Left colon (tissue), 2 donors: ENCODE data around the gene TRAPPC4. TPM values are rescaled to one million over a fixed set of nuclear protein-coding genes. Genes with fewer than 3 reads are reported as not detected.
"Not testable (repeated sequence)": the region's sequence is repeated elsewhere in the genome, so short reads cannot be mapped to it uniquely, and the experiment has no call there.

Experiments
- ATAC-seq: fragments of 200-7000 bp; cut with Tn5 transposase; one replicate; pipeline ENCODE4 v1.9.1; 2020; ENCODE audit warnings: mild to moderate bottlenecking, moderate library complexity
- DNase-seq, 2 donors: peaks; one replicate each; pipeline ENCODE4 v3.0.0-alpha.2; 2020
- intact Hi-C, 2 donors: fragments of 100-400 bp; cut with DNase I in 1 of 2; cut with micrococcal nuclease in 1 of 2; formaldehyde crosslinking; loops; one replicate each; pipeline versions ENCODE4 v1.11.2 to v1.14.0; 2022; cut with DNase I, micrococcal nuclease
- microRNA-seq, 2 donors: library from miRNA; unstranded; fragments of <30 nt; microRNA quantifications; one replicate each; pipeline versions ENCODE4 v1.1.0 to v1.2.0, GENCODE V29; 2020
- total RNA-seq, 2 donors: library from RNA; stranded (reverse); fragmentation: NEBNext Ultra II Directional; extraction: Animal tissue kit (Norgen Biotek cat#: 25700); gene quantifications; one replicate each; pipeline ENCODE4 v1.2.1, GENCODE V29; 2021
- donor health status: DM: no; HTN: no; CAD: no.
- donor health status: DM: yes; HTN: yes; CAD: no.

TRAPPC4 gene
- total RNA-seq, 2 donors from 2014 or later: 65.1 to 72.8 TPM

DNA sequence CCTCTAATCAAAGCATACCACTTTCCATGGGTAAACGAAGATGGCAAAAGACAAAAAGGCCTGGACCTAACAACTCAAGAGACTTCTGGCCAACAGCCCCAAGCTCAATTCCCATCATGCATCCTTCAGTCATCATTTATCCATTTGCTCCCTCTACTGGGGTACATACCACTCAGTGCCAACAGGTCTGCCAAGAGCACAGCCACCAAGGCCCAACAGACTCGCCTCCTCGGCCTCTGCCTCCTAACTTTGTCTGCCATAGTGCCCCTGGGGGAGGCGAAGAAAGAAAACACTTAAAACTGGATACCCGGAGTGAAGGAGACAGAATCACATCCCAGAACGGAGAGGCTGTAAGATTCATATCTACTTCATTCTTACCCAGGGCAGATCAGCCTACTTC lies 37.3 kb downstream of the TRAPPC4 start:
- DNase-seq (no peak), ATAC-seq (no peak)
- intact Hi-C loops: no loop called here

DNA sequence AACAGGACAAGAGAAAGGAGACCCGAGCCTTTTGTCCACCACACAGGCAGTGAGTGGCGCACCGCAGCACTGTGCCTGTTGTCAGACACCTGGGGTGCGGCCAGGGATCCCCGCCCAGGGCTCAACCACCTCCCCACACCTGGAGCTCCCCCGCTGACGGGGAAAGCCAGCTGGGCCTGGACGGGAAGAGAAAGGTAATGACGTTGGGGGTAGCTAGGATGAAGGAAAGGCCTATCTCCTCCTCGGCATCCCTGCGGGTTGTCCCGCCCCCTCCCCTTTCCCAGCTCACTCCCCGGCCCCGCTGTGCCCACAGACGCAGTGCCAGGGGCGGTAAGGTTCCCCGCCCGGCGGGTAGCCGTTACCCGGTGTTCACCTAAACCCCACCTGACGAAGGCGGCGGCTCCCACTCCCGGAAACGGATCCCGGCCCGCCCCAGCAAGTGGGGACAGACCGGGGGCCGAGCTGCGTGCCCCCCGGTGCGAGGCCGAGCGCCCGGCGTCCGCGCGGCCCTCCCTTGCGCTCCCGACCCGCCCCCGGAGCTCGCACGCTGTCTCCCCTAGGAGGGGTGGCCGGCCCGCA lies 37.9 kb downstream of the TRAPPC4 start:
- DNase-seq (peak; percentile 64 to 66), ATAC-seq (peak; percentile 51)
- intact Hi-C loops: no loop called here

GRCh38 chr11:119057000-119057769 lies 38.6 kb downstream of the TRAPPC4 start, which contains the start of gene HYOU1:
HYOU1 (minus strand) TSS chr11:119057205; CDS start chr11:119056160, 1,045 bp downstream.
- ATAC-seq (peak; percentile 93), DNase-seq (peak; percentile 98 to 100)
- intact Hi-C loops: no loop called here

DNA sequence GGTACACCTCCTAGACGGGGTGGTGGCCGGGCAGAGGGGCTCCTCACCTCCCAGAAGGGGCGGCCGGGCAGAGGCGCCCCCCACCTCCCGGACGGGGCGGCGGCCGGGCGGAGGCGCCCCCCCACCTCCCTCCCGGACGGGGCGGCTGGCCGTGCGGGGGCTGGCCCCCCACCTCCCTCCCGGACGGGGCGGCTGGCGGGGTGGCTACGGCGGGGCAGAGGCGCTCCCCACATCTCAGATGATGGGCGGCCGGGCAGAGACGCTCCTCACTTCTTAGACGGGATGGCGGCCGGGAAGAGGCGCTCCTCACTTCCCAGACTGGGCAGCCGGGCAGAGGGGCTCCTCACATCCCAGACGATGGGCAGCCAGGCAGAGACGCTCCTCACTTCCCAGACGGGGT lies 40.6 kb downstream of the TRAPPC4 start:
- intact Hi-C loops, ATAC-seq, DNase-seq: not testable (repeated sequence)

GRCh38 chr11:119061256-119061655 lies 42.7 kb downstream of the TRAPPC4 start:
- intact Hi-C loops: no loop called here
- ATAC-seq (no peak), DNase-seq (no peak)

- DNase-seq (no peak), ATAC-seq (no peak)
- intact Hi-C loops: no loop called here
These were observed 44.2 kb downstream of the TRAPPC4 start for GRCh38 chr11:119062779-119063178.

DNA sequence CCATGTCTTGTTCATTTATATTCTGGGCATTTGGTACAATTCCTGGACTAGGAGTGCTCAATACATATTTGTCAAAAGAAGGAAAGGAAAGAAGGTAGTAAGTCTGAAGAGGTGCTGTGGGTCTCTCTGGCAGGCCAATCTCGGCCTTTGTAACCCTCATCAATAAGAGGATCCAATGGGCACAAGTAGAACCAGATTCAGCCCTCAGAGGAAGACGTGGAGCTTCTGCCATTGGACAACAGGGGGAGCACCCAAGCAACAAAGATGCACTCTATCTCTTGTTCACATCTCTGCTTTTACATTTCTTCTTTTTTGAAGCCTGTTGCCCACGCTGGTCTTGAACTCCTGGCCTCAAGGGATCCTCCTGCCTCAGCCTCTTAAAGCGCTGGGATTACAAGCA lies 46.8 kb downstream of the TRAPPC4 start:
- no peak for ATAC-seq
- DNase-seq: no peak
- intact Hi-C loops: no loop called here

DNA sequence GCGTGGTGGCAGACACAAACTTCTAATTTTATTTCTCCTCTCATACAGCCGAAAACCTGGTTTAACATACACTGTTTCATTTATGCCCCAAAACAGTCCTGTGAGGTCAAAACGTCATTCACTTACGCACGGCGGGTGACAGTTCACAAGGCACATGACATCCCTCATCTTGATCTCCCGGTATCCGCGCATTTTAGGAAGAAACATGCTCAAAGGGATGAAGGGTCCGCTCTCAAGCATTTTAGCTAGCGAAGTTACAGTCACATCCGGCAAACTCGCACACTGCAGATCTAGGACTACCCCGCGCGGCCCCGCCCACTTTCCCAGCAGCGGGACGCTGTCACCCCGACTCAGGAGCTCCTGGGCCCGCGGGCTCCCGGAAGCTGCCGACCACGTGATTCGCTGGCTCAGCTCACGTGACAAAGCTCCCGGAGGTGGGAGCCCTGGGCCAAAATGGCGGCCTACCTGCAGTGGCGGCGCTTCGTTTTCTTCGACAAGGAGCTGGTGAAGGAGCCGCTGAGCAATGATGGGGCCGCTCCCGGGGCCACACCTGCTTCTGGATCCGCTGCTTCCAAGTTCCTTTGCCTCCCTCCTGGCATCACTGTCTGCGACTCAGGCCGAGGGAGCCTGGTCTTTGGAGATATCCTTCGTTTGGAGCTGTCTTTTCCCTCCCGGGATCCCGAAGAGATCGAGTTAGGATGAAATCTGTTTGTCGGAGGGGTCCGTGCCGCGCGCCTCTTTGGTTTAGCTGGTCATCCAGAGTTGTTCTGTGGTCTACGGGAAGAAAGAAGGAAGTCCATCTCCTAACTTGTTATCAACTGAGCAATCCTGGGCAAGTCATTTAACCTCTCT lies 49.0 kb downstream of the TRAPPC4 start, which contains the start of gene VPS11:
VPS11 (plus strand) TSS at position 448 of the 852 bp plus-strand sequence; CDS start at position 454, 6 bp downstream.
- peak; percentile 98 for ATAC-seq
- peak; percentile 99 for DNase-seq
- intact Hi-C loops: no loop called here

Small RNAs within 50 kb of the gene (microRNA-seq; reads per million reads assigned to microRNA genes)
- 0.53 to 6.8 reads per million in 2 donors for gene MIR3656

Other genes with a start within 250 kb of the TRAPPC4 start
- gene DDX6, start 227.6 kb upstream of the TRAPPC4 start, total RNA-seq: 100 to 1,000 TPM in 1 of 2 donors, 10 to 100 TPM in 1; 96.3 to 100 TPM
- under 1 TPM; 0.12 to 0.39 TPM for gene CXCR5, start 134.9 kb upstream of the TRAPPC4 start, total RNA-seq
- gene BCL9L, start 92.8 kb upstream of the TRAPPC4 start, total RNA-seq: 10 to 100 TPM; 36.4 to 36.5 TPM
- gene UPK2, start 62.5 kb upstream of the TRAPPC4 start, total RNA-seq: not detected
- gene FOXR1, start 47.0 kb upstream of the TRAPPC4 start, total RNA-seq: not detected
- gene CENATAC, start 20.6 kb upstream of the TRAPPC4 start, total RNA-seq: 10 to 100 TPM; 22.7 to 28.5 TPM
- gene RPS25, start 423 bp upstream of the TRAPPC4 start, total RNA-seq: 100 to 1,000 TPM; 652 to 750 TPM
- 10 to 100 TPM; 43.0 to 59.9 TPM for gene SLC37A4, start 12.1 kb downstream of the TRAPPC4 start, total RNA-seq
- 100 to 1,000 TPM; 107 to 138 TPM for gene HYOU1, start 38.4 kb downstream of the TRAPPC4 start, total RNA-seq
- 10 to 100 TPM; 20.7 to 24.1 TPM for gene VPS11, start 49.1 kb downstream of the TRAPPC4 start, total RNA-seq
- 10 to 100 TPM; 16.1 to 26.1 TPM for gene HMBS, start 66.1 kb downstream of the TRAPPC4 start, total RNA-seq
- 10 to 100 TPM; 32.4 to 50.3 TPM for gene DPAGT1, start 83.1 kb downstream of the TRAPPC4 start, total RNA-seq
- 10 to 100 TPM; 26.6 to 43.7 TPM for gene C2CD2L, start 88.6 kb downstream of the TRAPPC4 start, total RNA-seq
- 10 to 100 TPM; 34.9 to 35.7 TPM for gene HINFP, start 102.8 kb downstream of the TRAPPC4 start, total RNA-seq
- gene ABCG4, start 130.3 kb downstream of the TRAPPC4 start, total RNA-seq: not detected
- 10 to 100 TPM; 14.8 to 17.9 TPM for gene NLRX1, start 150.0 kb downstream of the TRAPPC4 start, total RNA-seq
- 10 to 100 TPM; 63.6 to 85.0 TPM for gene NHERF4, start 166.7 kb downstream of the TRAPPC4 start, total RNA-seq
- gene CBL, start 187.6 kb downstream of the TRAPPC4 start, total RNA-seq: 10 to 100 TPM; 12.4 to 14.1 TPM